Liver (tissue), 9 donors: ENCODE measurements around the gene GCC2. TPM values are rescaled to one million over a fixed set of nuclear protein-coding genes. Genes with fewer than 3 reads are reported as not detected.

ENCODE experiments used
- DNase-seq: peaks from one replicate; pipeline ENCODE4 v3.0.0-alpha.2; 2017; ENCODE audit warnings: low spot score
- H3K27ac ChIP-seq, 2 donors: one replicate each; pipeline ENCODE4 v1.7.0; 2013; ENCODE audit warnings: inconsistent platforms in 2 of 2, low read length in 2 of 2, control low read depth in 1 of 2, low read depth in 1 of 2, mild to moderate bottlenecking in 1 of 2
- H3K27me3 ChIP-seq, 4 donors: one replicate each; pipeline versions ENCODE4 v1.6.1 to v1.7.0; 2013; ENCODE audit warnings: low read length in 3 of 4, inconsistent platforms in 1 of 4, mild to moderate bottlenecking in 1 of 4, moderate library complexity in 1 of 4; ENCODE audit not compliant: control insufficient read depth in 4 of 4, insufficient read depth in 4 of 4
- H3K36me3 ChIP-seq, 4 donors: one replicate each; pipeline versions ENCODE4 v1.6.1 to v1.7.0; 2013; ENCODE audit warnings: low read length in 3 of 4, mild to moderate bottlenecking in 3 of 4, low read depth in 1 of 4, moderate library complexity in 1 of 4; ENCODE audit not compliant: control insufficient read depth in 4 of 4, insufficient read depth in 3 of 4
- H3K4me1 ChIP-seq, 4 donors: one replicate each; pipeline versions ENCODE4 v1.6.1 to v1.7.0; 2013; ENCODE audit warnings: low read length in 3 of 4, mild to moderate bottlenecking in 3 of 4, moderate library complexity in 1 of 4; ENCODE audit not compliant: control insufficient read depth in 4 of 4, insufficient read depth in 4 of 4
- H3K4me3 ChIP-seq, 3 donors: one replicate each; pipeline versions ENCODE4 v1.6.1 to v1.7.0; 2013; ENCODE audit warnings: low read length in 3 of 3, control low read depth in 1 of 3, low read depth in 1 of 3, mild to moderate bottlenecking in 1 of 3
- H3K9ac ChIP-seq, 2 donors: one replicate each; pipeline ENCODE4 v1.7.0; 2013; ENCODE audit warnings: low read length in 2 of 2, mild to moderate bottlenecking in 2 of 2, moderate library complexity in 2 of 2, control low read depth in 1 of 2, low read depth in 1 of 2
- H3K9me3 ChIP-seq, 4 donors: one replicate each; pipeline versions ENCODE4 v1.6.1 to v1.7.0; 2013; ENCODE audit warnings: low read length in 3 of 4; ENCODE audit not compliant: control insufficient read depth in 4 of 4
- ATF3 ChIP-seq: IDR thresholded peaks from 2 replicates; pipeline ENCODE4 v1.6.1; 2016; ENCODE audit warnings: antibody characterized with exemption
- CTCF ChIP-seq: fragments of 150-350 bp; IDR thresholded peaks from 2 replicates; pipeline ENCODE4 v1.5.1; 2017; ENCODE audit warnings: improper control_type of control experiment, low read depth, low read length; ENCODE audit not compliant: missing input control
- EGR1 ChIP-seq, 2 donors: IDR thresholded peaks; 2 replicates each; pipeline ENCODE4 v1.6.1; 2016 to 2018; ENCODE audit warnings: antibody characterized with exemption in 2 of 2, low read depth in 2 of 2
- FOXA1 ChIP-seq: IDR thresholded peaks from 2 replicates; pipeline ENCODE4 v1.6.1; 2016; ENCODE audit warnings: antibody characterized with exemption
- FOXA2 ChIP-seq: IDR thresholded peaks from 2 replicates; pipeline ENCODE4 v1.6.1; 2016; ENCODE audit warnings: antibody characterized with exemption
- GABPA ChIP-seq, 2 donors: IDR thresholded peaks in 1 of 2; conservative IDR thresholded peaks in 1 of 2; 2 replicates each; pipeline ENCODE4 v1.6.1; 2016; ENCODE audit warnings: antibody characterized with exemption in 2 of 2, mild to moderate bottlenecking in 1 of 2, moderate library complexity in 1 of 2
- HNF4A ChIP-seq, 2 donors: conservative IDR thresholded peaks; 2 replicates each; pipeline ENCODE4 v1.6.1; 2016; ENCODE audit warnings: antibody characterized with exemption in 2 of 2, mild to moderate bottlenecking in 2 of 2
- HNF4G ChIP-seq: IDR thresholded peaks from 2 replicates; pipeline ENCODE4 v1.6.1; 2016; ENCODE audit warnings: antibody characterized with exemption
- JUND ChIP-seq, 2 donors: IDR thresholded peaks; 2 replicates each; pipeline ENCODE4 v1.6.1; 2016; ENCODE audit warnings: antibody characterized with exemption in 2 of 2
- MAX ChIP-seq: IDR thresholded peaks from 2 replicates; pipeline ENCODE4 v1.6.1; 2016; ENCODE audit warnings: antibody characterized with exemption
- NR2F2 ChIP-seq: IDR thresholded peaks from 2 replicates; pipeline ENCODE4 v1.6.1; 2016; ENCODE audit warnings: antibody characterized with exemption
- RAD21 ChIP-seq, 2 donors: IDR thresholded peaks; 2 replicates each; pipeline ENCODE4 v1.6.1; 2016; ENCODE audit warnings: antibody characterized with exemption in 2 of 2, mild to moderate bottlenecking in 2 of 2
- REST ChIP-seq: IDR thresholded peaks from 2 replicates; pipeline ENCODE4 v1.6.1; 2016; ENCODE audit warnings: antibody characterized with exemption, mild to moderate bottlenecking
- RXRA ChIP-seq, 2 donors: IDR thresholded peaks; 2 replicates each; pipeline ENCODE4 v1.6.1; 2017 to 2018; ENCODE audit warnings: antibody characterized with exemption in 2 of 2, mild to moderate bottlenecking in 1 of 2
- SP1 ChIP-seq: IDR thresholded peaks from 2 replicates; pipeline ENCODE4 v1.6.1; 2018; ENCODE audit warnings: antibody characterized with exemption, mild to moderate bottlenecking
- TAF1 ChIP-seq: conservative IDR thresholded peaks from 2 replicates; pipeline ENCODE4 v1.6.1; 2016; ENCODE audit warnings: antibody characterized with exemption, mild to moderate bottlenecking
- YY1 ChIP-seq: IDR thresholded peaks from 2 replicates; pipeline ENCODE4 v1.6.1; 2016; ENCODE audit warnings: antibody characterized with exemption, mild to moderate bottlenecking
- ZBTB33 ChIP-seq: IDR thresholded peaks from 2 replicates; pipeline ENCODE4 v1.6.1; 2016; ENCODE audit warnings: antibody characterized with exemption
- WGBS: extraction: QIAGEN DNeasy Blood & Tissue Kit; methylation state at CpG from one replicate; pipeline ENCODE4 v1.1.7; 2013; 5-methylcytosine and 5-hydroxymethylcytosine counted together
- polyA plus RNA-seq, 2 donors: library from polyadenylated mRNA; stranded (reverse) in 1 of 2; unstranded in 1 of 2; fragments of 200-250 nt in 1 of 2; fragments of >200 nt in 1 of 2; fragmentation: Nextera tagmentation in 1 of 2; extraction: Ambion mirVana in 1 of 2; gene quantifications; one replicate each; pipeline versions ENCODE4 v1.2.1 to v1.2.3, GENCODE V29; 2013 to 2015
- total RNA-seq, 2 donors: library from RNA; depleted of rRNA; stranded (reverse); fragments of >200 nt; gene quantifications; one replicate each; pipeline ENCODE4 v1.2.3, GENCODE V29; 2014
- donor health status: healthy.
- donor health status: healthy.
- donor health status: healthy.
- donor health status: healthy.
- donor health status: healthy.

Gene GCC2
- total and polyA plus RNA-seq, 4 donors: 4.8 to 26.1 (median 19.9) TPM

GRCh38 chr2:108554528-108554927 is 105.5 kb downstream of the GCC2 start:
- DNase-seq: no peak
- H3K9ac ChIP-seq: no peak overlapping the region
- no peak overlapping the region for H3K27ac ChIP-seq
- TF ChIP-seq NR2F2 (no peak), RXRA (IDR thresholded peaks at IDR 0.05) (no peak), HNF4G (no peak), GABPA (IDR thresholded peaks at IDR 0.05 in 1 of 2, conservative IDR thresholded peaks at IDR 0.05 in 1 of 2) (no peak), CTCF (no peak), TAF1 (no peak), EGR1 (IDR thresholded peaks at IDR 0.05; ENCODE audit: low read depth in 2 of 2) (no peak), ZBTB33 (no peak), REST (no peak), JUND (IDR thresholded peaks at IDR 0.05) (no peak), YY1 (no peak), FOXA2 (no peak), FOXA1 (no peak), MAX (no peak), SP1 (no peak), ATF3 (no peak), HNF4A (conservative IDR thresholded peaks at IDR 0.05) (no peak), RAD21 (IDR thresholded peaks at IDR 0.05) (no peak)
- H3K27me3 ChIP-seq: no peaks in the 10 kb centered on the region
- no peaks in the 10 kb centered on the region for H3K9me3 ChIP-seq
- H3K36me3 ChIP-seq: no peaks in the 10 kb centered on the region
- peaks cover 2 to 17% (median 10%) of the 10 kb centered on the region in 4 donors for H3K4me1 ChIP-seq
- no peak overlapping the region for H3K4me3 ChIP-seq
- 89% methylated on average over 5 of the region's 5 CpGs for WGBS
